Caco-2 (cell line): ENCODE data around the gene TMED8. TPM values are rescaled to one million over a fixed set of nuclear protein-coding genes. Genes with fewer than 3 reads are reported as not detected.
A peak's percentile ranks its signal among the peaks of the same experiment; 100 is the strongest.

Source experiments
- BruUV-seq: library from RNA; stranded (reverse); fragments of 400-500 nt; replicated peaks from 2 replicates; lab custom pipeline; 2021; lab: Mats Ljungman, UMichigan
- CTCF ChIA-PET: fragments of 300-600 bp; sonication (Branson Sonifier 250); formaldehyde crosslinking; loops from one replicate; lab custom pipeline; 2022; ENCODE audit warnings: antibody characterized with exemption; lab: Charles Lee
- POLR2A ChIA-PET: fragments of 300-600 bp; sonication (Branson Sonifier 250); formaldehyde crosslinking; loops from one replicate; lab custom pipeline; 2022; ENCODE audit warnings: antibody characterized with exemption; lab: Charles Lee
- DNase-seq, 2 experiments: peaks; one replicate each; pipeline versions ENCODE4 v3.0.0 to v3.0.0-alpha.2; 2020 to 2022
- H3K27me3 ChIP-seq: replicated peaks from 2 replicates; pipeline ENCODE4 v1.6.0; 2011; ENCODE audit warnings: low read length; ENCODE audit not compliant: control insufficient read depth, insufficient read depth
- H3K36me3 ChIP-seq: 2 replicates; pipeline ENCODE4 v1.5.1; 2011; ENCODE audit warnings: low read length; ENCODE audit not compliant: control insufficient read depth, insufficient read depth
- H3K4me1 ChIP-seq: fragments of 250-450 bp; sonication (Bioruptor Pico); 2 replicates; pipeline ENCODE4 v1.5.1; 2020; ENCODE audit warnings: mild to moderate bottlenecking
- H3K4me3 ChIP-seq: 2 replicates; pipeline ENCODE4 v1.5.1; 2011; ENCODE audit warnings: low read depth, mild to moderate bottlenecking, control low read depth, low read length
- H3K9me3 ChIP-seq: fragments of 250-450 bp; sonication (Bioruptor Pico); 2 replicates; pipeline ENCODE4 v1.5.1; 2020; ENCODE audit warnings: mild to moderate bottlenecking, moderate library complexity
- H3K27ac Mint-ChIP-seq: one replicate; pipeline ENCODE4 v1.8.0; 2022; ENCODE audit warnings: mixed read lengths; ENCODE audit not compliant: unreplicated experiment
- H3K27me3 Mint-ChIP-seq: one replicate; pipeline ENCODE4 v1.8.0; 2022; ENCODE audit warnings: mixed read lengths; ENCODE audit not compliant: insufficient read depth, unreplicated experiment
- H3K36me3 Mint-ChIP-seq: one replicate; pipeline ENCODE4 v1.8.0; 2022; ENCODE audit warnings: mild to moderate bottlenecking, mixed read lengths; ENCODE audit not compliant: insufficient read depth, unreplicated experiment
- H3K4me1 Mint-ChIP-seq: one replicate; pipeline ENCODE4 v1.8.0; 2022; ENCODE audit warnings: low read depth, mixed read lengths; ENCODE audit not compliant: unreplicated experiment
- H3K4me3 Mint-ChIP-seq: one replicate; pipeline ENCODE4 v1.8.0; 2022; ENCODE audit warnings: mild to moderate bottlenecking, moderate library complexity, mixed read lengths; ENCODE audit not compliant: unreplicated experiment
- H3K9me3 Mint-ChIP-seq: one replicate; pipeline ENCODE4 v1.8.0; 2022; ENCODE audit warnings: mixed read lengths; ENCODE audit not compliant: unreplicated experiment
- CTCF ChIP-seq, 2 experiments: fragments of 200-600 bp in 1 of 2; IDR thresholded peaks; 1 replicate in 1 of 2; 2 replicates in 1 of 2; pipeline versions ENCODE4 v1.5.1 to v1.8.0; 2011 to 2022; ENCODE audit warnings: antibody characterized with exemption in 1 of 2, control low read depth in 1 of 2, inconsistent platforms in 1 of 2, low read depth in 1 of 2, low read length in 1 of 2, mild to moderate bottlenecking in 1 of 2, moderate library complexity in 1 of 2; ENCODE audit not compliant: insufficient read depth in 1 of 2, severe bottlenecking in 1 of 2, unreplicated experiment in 1 of 2
- intact Hi-C: fragments of 100-400 bp; cut with micrococcal nuclease; formaldehyde crosslinking; loops from one replicate; pipeline ENCODE4 v1.10.0; 2022; ENCODE audit not compliant: unreplicated experiment
- total RNA-seq: library from RNA; stranded (reverse); gene quantifications from 2 replicates; pipeline ENCODE4 v1.2.3, GENCODE V29; 2022

TMED8 gene
- total RNA-seq, 1 experiment from 2014 or later, result 14.1 TPM

- Histone ChIP-seq H3K4me1 (peaks cover 27% of the 10 kb centered on the region), H3K9me3 (no peaks in the 10 kb centered on the region), H3K4me3 (no peak overlapping the region), H3K27me3 (no peaks in the 10 kb centered on the region), H3K36me3 (no peaks in the 10 kb centered on the region)
- no peaks in the 10 kb centered on the region for H3K9me3 Mint-ChIP-seq
- BruUV-seq, result no TSS peak
- intact Hi-C loops, result no loop called here
- no peak for TF ChIP-seq CTCF (IDR thresholded peaks at IDR 0.05; ENCODE audit: insufficient read depth in 1 of 2, low read depth in 1 of 2, low read length in 1 of 2, severe bottlenecking in 1 of 2, unreplicated experiment in 1 of 2)
- H3K36me3 Mint-ChIP-seq, result peaks cover 9% of the 10 kb centered on the region
- peaks cover 24% of the 10 kb centered on the region for H3K4me1 Mint-ChIP-seq
- no peak overlapping the region for H3K4me3 Mint-ChIP-seq
- H3K27ac Mint-ChIP-seq, result peak overlapping the region; percentile 67
- ChIA-PET POLR2A (interaction anchor here (0.5 to 1.0 kb wide), 2 partner anchors 18 to 74 kb away, joined by 3 to 9 read pairs; partner anchors contain the start of gene SAMD15), CTCF (interaction anchor here (0.7 to 5.1 kb wide), 5 partner anchors 10 to 152 kb away, joined by 3 to 66 read pairs (median 9); partner anchors contain the start of genes GSTZ1, POMT2, SAMD15 and TMED8)
- no peaks in the 10 kb centered on the region for H3K27me3 Mint-ChIP-seq
- no peak for DNase-seq
Measured at GRCh38 chr14:77303417-77304156, 73.3 kb downstream of the TMED8 start.

GRCh38 chr14:77302926-77303325, 74.0 kb downstream of the TMED8 start:
- Mint-ChIP-seq H3K27me3 (no peaks in the 10 kb centered on the region), H3K4me3 (no peak overlapping the region), H3K36me3 (peaks cover 9% of the 10 kb centered on the region), H3K4me1 (peaks cover 24% of the 10 kb centered on the region), H3K27ac (peak overlapping the region; percentile 67), H3K9me3 (no peaks in the 10 kb centered on the region)
- ChIA-PET CTCF (interaction anchor here (0.7 to 5.1 kb wide), 4 partner anchors 11 to 151 kb away, joined by 3 to 66 read pairs (median 10); partner anchors contain the start of genes GSTZ1 and POMT2), POLR2A (no interaction called here)
- no peak for TF ChIP-seq CTCF (IDR thresholded peaks at IDR 0.05; ENCODE audit: insufficient read depth in 1 of 2, low read depth in 1 of 2, low read length in 1 of 2, severe bottlenecking in 1 of 2, unreplicated experiment in 1 of 2)
- DNase-seq, result no peak
- intact Hi-C loops, result no loop called here
- Histone ChIP-seq H3K36me3 (no peaks in the 10 kb centered on the region), H3K27me3 (no peaks in the 10 kb centered on the region), H3K4me3 (no peak overlapping the region), H3K9me3 (no peaks in the 10 kb centered on the region), H3K4me1 (peaks cover 27% of the 10 kb centered on the region)
- no TSS peak for BruUV-seq

- H3K36me3 ChIP-seq, result no peaks in the 10 kb centered on the region
- no peak overlapping the region for H3K27ac Mint-ChIP-seq
- H3K9me3 ChIP-seq, result no peaks in the 10 kb centered on the region
- H3K4me1 ChIP-seq, result peaks cover 21% of the 10 kb centered on the region; the same call in 1 of the 2 replicates
- CTCF ChIA-PET, result interaction anchor here (1.0 to 5.1 kb wide), 5 partner anchors 10 to 108 kb away, joined by 3 to 66 read pairs (median 5); partner anchors contain the start of genes GSTZ1 and POMT2
- TF ChIP-seq CTCF (IDR thresholded peaks at IDR 0.05; ENCODE audit: insufficient read depth in 1 of 2, low read depth in 1 of 2, low read length in 1 of 2, severe bottlenecking in 1 of 2, unreplicated experiment in 1 of 2), result peak; percentile 84 to 90
- H3K4me3 ChIP-seq, result no peak overlapping the region
- peak; percentile 81 to 82 for DNase-seq
- H3K4me3 Mint-ChIP-seq, result no peak overlapping the region
- H3K36me3 Mint-ChIP-seq, result peaks cover 15% of the 10 kb centered on the region
- H3K4me1 Mint-ChIP-seq, result peaks cover 18% of the 10 kb centered on the region
- intact Hi-C loops, result loop anchor here (1.0 kb wide), 2 partner anchors 15 to 250 kb away; no protein-coding TSS in a partner anchor
- no peaks in the 10 kb centered on the region for H3K9me3 Mint-ChIP-seq
- H3K27me3 ChIP-seq, result no peaks in the 10 kb centered on the region
- POLR2A ChIA-PET, result interaction anchor here (1.0 kb wide), 1 partner anchor 15 kb away, joined by 11 read pairs; no protein-coding TSS in a partner anchor
- H3K27me3 Mint-ChIP-seq, result no peaks in the 10 kb centered on the region
- no TSS peak for BruUV-seq
Measured at GRCh38 chr14:77301103-77301502, 75.8 kb downstream of the TMED8 start.
